ENCODE measurements around the gene EEF1E1.

EEF1E1 gene

DNA sequence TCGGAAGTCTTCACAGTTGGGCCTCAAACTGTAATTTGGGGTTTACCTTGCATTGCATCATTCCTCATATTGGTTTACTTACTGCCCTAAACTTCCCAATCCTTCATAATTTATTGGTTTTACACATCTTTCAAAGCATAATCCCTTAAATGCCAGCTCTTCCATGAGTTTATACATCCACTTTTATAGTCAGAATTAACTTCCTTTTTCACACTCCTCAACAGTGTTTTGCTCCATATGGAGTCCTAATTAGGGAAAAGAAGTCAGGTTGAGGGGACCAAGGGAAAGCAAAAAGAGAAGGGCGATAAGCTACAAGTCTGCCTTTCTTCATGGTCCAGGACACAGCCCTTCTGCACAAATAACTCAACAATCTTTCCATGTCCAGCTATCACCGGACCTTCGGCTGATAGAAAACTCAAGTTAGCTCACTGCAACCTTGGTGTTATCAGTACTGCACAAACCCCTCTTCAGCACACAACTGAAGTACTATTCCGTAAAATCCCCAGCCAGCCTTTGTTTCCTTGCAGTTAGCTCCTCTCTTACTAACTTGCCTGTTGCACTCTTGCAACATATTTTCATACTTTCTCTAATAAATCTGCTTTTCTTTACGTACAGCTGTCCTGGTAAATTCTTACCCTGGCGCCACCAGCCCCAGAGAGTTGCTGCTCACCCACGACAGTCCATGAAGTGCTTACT is 2.0 kb downstream of the EEF1E1 start:
- peak overlapping the region; percentile 23; the same call in 1 of the 2 replicates for H3K4me3 ChIP-seq (replicated peaks; ENCODE audit: insufficient read depth, low read length)
- TF ChIP-seq POLR2AphosphoS5 (IDR thresholded peaks at IDR 0.05; ENCODE audit: low read depth) (no peak), SPI1 (IDR thresholded peaks at IDR 0.05; ENCODE audit: borderline replicate concordance, low read depth) (no peak)
- TF ChIP-seq, protein P1, sequence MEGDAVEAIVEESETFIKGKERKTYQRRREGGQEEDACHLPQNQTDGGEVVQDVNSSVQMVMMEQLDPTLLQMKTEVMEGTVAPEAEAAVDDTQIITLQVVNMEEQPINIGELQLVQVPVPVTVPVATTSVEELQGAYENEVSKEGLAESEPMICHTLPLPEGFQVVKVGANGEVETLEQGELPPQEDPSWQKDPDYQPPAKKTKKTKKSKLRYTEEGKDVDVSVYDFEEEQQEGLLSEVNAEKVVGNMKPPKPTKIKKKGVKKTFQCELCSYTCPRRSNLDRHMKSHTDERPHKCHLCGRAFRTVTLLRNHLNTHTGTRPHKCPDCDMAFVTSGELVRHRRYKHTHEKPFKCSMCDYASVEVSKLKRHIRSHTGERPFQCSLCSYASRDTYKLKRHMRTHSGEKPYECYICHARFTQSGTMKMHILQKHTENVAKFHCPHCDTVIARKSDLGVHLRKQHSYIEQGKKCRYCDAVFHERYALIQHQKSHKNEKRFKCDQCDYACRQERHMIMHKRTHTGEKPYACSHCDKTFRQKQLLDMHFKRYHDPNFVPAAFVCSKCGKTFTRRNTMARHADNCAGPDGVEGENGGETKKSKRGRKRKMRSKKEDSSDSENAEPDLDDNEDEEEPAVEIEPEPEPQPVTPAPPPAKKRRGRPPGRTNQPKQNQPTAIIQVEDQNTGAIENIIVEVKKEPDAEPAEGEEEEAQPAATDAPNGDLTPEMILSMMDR (IDR thresholded peaks at IDR 0.05; ENCODE audit: insufficient read depth, low read length): no peak
- TF ChIP-seq, protein P2, sequence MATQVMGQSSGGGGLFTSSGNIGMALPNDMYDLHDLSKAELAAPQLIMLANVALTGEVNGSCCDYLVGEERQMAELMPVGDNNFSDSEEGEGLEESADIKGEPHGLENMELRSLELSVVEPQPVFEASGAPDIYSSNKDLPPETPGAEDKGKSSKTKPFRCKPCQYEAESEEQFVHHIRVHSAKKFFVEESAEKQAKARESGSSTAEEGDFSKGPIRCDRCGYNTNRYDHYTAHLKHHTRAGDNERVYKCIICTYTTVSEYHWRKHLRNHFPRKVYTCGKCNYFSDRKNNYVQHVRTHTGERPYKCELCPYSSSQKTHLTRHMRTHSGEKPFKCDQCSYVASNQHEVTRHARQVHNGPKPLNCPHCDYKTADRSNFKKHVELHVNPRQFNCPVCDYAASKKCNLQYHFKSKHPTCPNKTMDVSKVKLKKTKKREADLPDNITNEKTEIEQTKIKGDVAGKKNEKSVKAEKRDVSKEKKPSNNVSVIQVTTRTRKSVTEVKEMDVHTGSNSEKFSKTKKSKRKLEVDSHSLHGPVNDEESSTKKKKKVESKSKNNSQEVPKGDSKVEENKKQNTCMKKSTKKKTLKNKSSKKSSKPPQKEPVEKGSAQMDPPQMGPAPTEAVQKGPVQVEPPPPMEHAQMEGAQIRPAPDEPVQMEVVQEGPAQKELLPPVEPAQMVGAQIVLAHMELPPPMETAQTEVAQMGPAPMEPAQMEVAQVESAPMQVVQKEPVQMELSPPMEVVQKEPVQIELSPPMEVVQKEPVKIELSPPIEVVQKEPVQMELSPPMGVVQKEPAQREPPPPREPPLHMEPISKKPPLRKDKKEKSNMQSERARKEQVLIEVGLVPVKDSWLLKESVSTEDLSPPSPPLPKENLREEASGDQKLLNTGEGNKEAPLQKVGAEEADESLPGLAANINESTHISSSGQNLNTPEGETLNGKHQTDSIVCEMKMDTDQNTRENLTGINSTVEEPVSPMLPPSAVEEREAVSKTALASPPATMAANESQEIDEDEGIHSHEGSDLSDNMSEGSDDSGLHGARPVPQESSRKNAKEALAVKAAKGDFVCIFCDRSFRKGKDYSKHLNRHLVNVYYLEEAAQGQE (IDR thresholded peaks at IDR 0.05; ENCODE audit: insufficient replicate concordance, low read depth): no peak
- no peaks in the 10 kb centered on the region for H3K27me3 ChIP-seq (ENCODE audit: insufficient read depth, poor library complexity, severe bottlenecking)
- H3K27ac ChIP-seq (replicated peaks): peak overlapping the region; percentile 31
- DNase-seq (ENCODE audit: low read depth in 1 of 2, low spot score in 1 of 2): no peak

DNA sequence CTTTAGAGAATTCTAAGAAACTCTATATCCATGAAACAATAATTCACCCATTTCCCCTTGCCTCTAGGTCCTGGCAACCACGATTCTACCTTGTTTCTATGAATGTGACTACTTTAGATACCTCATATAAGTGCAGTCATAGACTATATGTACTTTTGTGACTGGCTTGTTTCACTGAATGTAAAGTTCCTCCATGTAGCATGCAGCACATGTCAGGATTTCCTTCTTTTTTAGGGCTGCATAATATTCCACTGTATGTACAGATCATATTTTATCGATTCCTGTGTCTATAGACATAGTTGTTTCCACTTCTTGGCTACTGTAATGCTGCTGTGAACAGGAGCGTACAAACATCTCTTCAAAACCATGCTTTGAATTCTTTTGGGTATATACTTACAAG is 11.7 kb downstream of the EEF1E1 start:
- Histone ChIP-seq H3K4me3 (replicated peaks; ENCODE audit: insufficient read depth, low read length) (no peak overlapping the region), H3K27me3 (ENCODE audit: insufficient read depth, poor library complexity, severe bottlenecking) (no peaks in the 10 kb centered on the region), H3K27ac (replicated peaks) (no peak overlapping the region)
- TF ChIP-seq, protein P2 (IDR thresholded peaks at IDR 0.05; ENCODE audit: insufficient replicate concordance, low read depth): no peak
- TF ChIP-seq GABPA (IDR thresholded peaks at IDR 0.05; ENCODE audit: low read depth) (no peak), SPI1 (IDR thresholded peaks at IDR 0.05; ENCODE audit: borderline replicate concordance, low read depth) (no peak), POLR2AphosphoS5 (IDR thresholded peaks at IDR 0.05; ENCODE audit: low read depth) (no peak)
- TF ChIP-seq, protein P1 (IDR thresholded peaks at IDR 0.05; ENCODE audit: insufficient read depth, low read length): no peak
- no peak for DNase-seq (ENCODE audit: low read depth in 1 of 2, low spot score in 1 of 2)

DNA sequence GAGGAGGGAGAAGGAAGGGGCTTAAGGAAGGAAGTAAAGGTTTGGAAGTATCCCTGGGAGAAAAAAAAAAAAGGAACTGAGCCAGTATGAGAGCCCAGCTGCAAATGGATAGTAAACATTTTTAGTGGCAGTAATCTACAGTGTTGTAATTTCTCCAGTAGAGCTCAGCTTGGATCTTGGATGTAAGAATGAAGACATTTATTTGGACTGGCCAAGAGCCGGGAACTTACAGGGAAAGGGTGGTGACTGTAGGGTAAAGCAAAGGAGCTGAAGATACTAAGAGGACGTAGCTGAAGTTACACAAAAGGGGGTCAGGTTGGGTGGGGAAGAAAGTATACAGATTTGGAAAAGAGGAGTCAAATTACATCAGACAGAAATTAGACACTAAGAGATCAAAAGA is 13.5 kb downstream of the EEF1E1 start:
- Histone ChIP-seq H3K27ac (replicated peaks) (no peak overlapping the region), H3K4me3 (replicated peaks; ENCODE audit: insufficient read depth, low read length) (no peak overlapping the region), H3K27me3 (ENCODE audit: insufficient read depth, poor library complexity, severe bottlenecking) (no peaks in the 10 kb centered on the region)
- no peak for DNase-seq (ENCODE audit: low read depth in 1 of 2, low spot score in 1 of 2)
- TF ChIP-seq POLR2AphosphoS5 (IDR thresholded peaks at IDR 0.05; ENCODE audit: low read depth) (no peak), GABPA (IDR thresholded peaks at IDR 0.05; ENCODE audit: low read depth) (no peak), SPI1 (IDR thresholded peaks at IDR 0.05; ENCODE audit: borderline replicate concordance, low read depth) (no peak)
- TF ChIP-seq, protein P2 (IDR thresholded peaks at IDR 0.05; ENCODE audit: insufficient replicate concordance, low read depth): no peak
- TF ChIP-seq, protein P1 (IDR thresholded peaks at IDR 0.05; ENCODE audit: insufficient read depth, low read length): no peak
